ENCODE results near the gene CDKN2B.

CDKN2B gene

GRCh38 chr9:22036866-22037626, 27.9 kb upstream of the CDKN2B start:
- no peak overlapping the region for H3K4me3 ChIP-seq (ENCODE audit: low read depth, low read length)
- DNase-seq (ENCODE audit: low read depth), result no peak

GRCh38 chr9:22035591-22036011, 26.5 kb upstream of the CDKN2B start:
- no peak overlapping the region for H3K4me3 ChIP-seq (ENCODE audit: low read depth, low read length)
- no peak for DNase-seq (ENCODE audit: low read depth)

GRCh38 chr9:22033012-22033630, 24.0 kb upstream of the CDKN2B start:
- H3K4me3 ChIP-seq (ENCODE audit: low read depth, low read length), result no peak overlapping the region
- no peak for DNase-seq (ENCODE audit: low read depth)

- DNase-seq (ENCODE audit: low read depth), result no peak
- H3K4me3 ChIP-seq (ENCODE audit: low read depth, low read length), result no peak overlapping the region
Observed at GRCh38 chr9:22031655-22032411, 22.7 kb upstream of the CDKN2B start.

- DNase-seq (ENCODE audit: low read depth), result no peak
- H3K4me3 ChIP-seq (ENCODE audit: low read depth, low read length), result no peak overlapping the region
Observed at GRCh38 chr9:22030101-22030598, 21.0 kb upstream of the CDKN2B start.

GRCh38 chr9:22029231-22029630, 20.1 kb upstream of the CDKN2B start:
- no peak overlapping the region for H3K4me3 ChIP-seq (ENCODE audit: low read depth, low read length)
- DNase-seq (ENCODE audit: low read depth), result no peak

- no peak overlapping the region for H3K4me3 ChIP-seq (ENCODE audit: low read depth, low read length)
- DNase-seq (ENCODE audit: low read depth), result no peak
Observed at GRCh38 chr9:22028394-22028793, 19.3 kb upstream of the CDKN2B start.

- no peak overlapping the region for H3K4me3 ChIP-seq (ENCODE audit: low read depth, low read length)
- no peak for DNase-seq (ENCODE audit: low read depth)
Observed at GRCh38 chr9:22026696-22027095, 17.6 kb upstream of the CDKN2B start.

GRCh38 chr9:22022396-22022795, 13.3 kb upstream of the CDKN2B start:
- H3K4me3 ChIP-seq (ENCODE audit: low read depth, low read length), result no peak overlapping the region
- no peak for DNase-seq (ENCODE audit: low read depth)

- no peak for DNase-seq (ENCODE audit: low read depth)
- H3K4me3 ChIP-seq (ENCODE audit: low read depth, low read length), result no peak overlapping the region
Observed at GRCh38 chr9:22010866-22011625, 1.9 kb upstream of the CDKN2B start.

- no peak for DNase-seq (ENCODE audit: low read depth)
- H3K4me3 ChIP-seq (ENCODE audit: low read depth, low read length), result peak overlapping the region; percentile 89
Observed at GRCh38 chr9:22009506-22009867, 382 bp upstream of the CDKN2B start.

GRCh38 chr9:22008384-22008716, 755 bp downstream of the CDKN2B start:
- DNase-seq (ENCODE audit: low read depth), result no peak
- peak overlapping the region; percentile 89 for H3K4me3 ChIP-seq (ENCODE audit: low read depth, low read length)

- H3K4me3 ChIP-seq (ENCODE audit: low read depth, low read length), result peak overlapping the region; percentile 89
- DNase-seq (ENCODE audit: low read depth), result no peak
Observed at GRCh38 chr9:22005702-22006606, 3.2 kb downstream of the CDKN2B start.

GRCh38 chr9:22005021-22005701, 3.9 kb downstream of the CDKN2B start:
- H3K4me3 ChIP-seq (ENCODE audit: low read depth, low read length), result peak overlapping the region; percentile 89
- no peak for DNase-seq (ENCODE audit: low read depth)

- no peak overlapping the region for H3K4me3 ChIP-seq (ENCODE audit: low read depth, low read length)
- DNase-seq (ENCODE audit: low read depth), result no peak
Observed at GRCh38 chr9:22002038-22002437, 7.1 kb downstream of the CDKN2B start.

GRCh38 chr9:21998026-21998425, 11.1 kb downstream of the CDKN2B start:
- DNase-seq (ENCODE audit: low read depth), result no peak
- no peak overlapping the region for H3K4me3 ChIP-seq (ENCODE audit: low read depth, low read length)

- H3K4me3 ChIP-seq (ENCODE audit: low read depth, low read length), result no peak overlapping the region
- DNase-seq (ENCODE audit: low read depth), result no peak
Observed at GRCh38 chr9:21997480-21997879, 11.6 kb downstream of the CDKN2B start.

GRCh38 chr9:21996858-21997257, 12.2 kb downstream of the CDKN2B start:
- DNase-seq (ENCODE audit: low read depth), result no peak
- no peak overlapping the region for H3K4me3 ChIP-seq (ENCODE audit: low read depth, low read length)

Data from skeletal muscle cell (primary cell).